Measurements from ENCODE around the gene PALLD.

DNA sequence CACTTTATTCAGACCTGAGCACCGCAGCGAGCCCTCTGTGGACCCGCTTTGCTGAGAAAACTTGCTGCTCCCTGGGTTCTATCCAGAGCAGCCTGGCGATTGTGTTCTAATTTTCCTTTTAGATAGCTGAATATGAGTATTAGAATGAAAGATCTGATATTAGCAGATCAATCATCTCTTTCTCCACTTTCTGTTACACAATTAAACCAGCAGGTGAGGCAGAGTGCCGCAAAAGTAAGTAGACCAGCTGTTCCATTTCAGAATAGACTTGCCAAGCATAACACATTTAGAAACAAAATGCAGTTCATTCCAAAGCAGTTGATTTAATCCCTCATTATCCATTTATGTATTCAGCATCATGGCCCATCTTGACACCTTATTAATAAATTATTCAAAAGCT lies 58.6 kb downstream of the PALLD start:
- TF ChIP-seq, protein P1, sequence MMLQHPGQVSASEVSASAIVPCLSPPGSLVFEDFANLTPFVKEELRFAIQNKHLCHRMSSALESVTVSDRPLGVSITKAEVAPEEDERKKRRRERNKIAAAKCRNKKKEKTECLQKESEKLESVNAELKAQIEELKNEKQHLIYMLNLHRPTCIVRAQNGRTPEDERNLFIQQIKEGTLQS (IDR thresholded peaks at IDR 0.05; ENCODE audit: insufficient read depth, low read depth, low read length) = no peak
- TF ChIP-seq POLR2A (IDR thresholded peaks at IDR 0.05; ENCODE audit: control extremely low read depth in 1 of 2, low read depth in 2 of 2, low read length in 2 of 2) = no peak
- TF ChIP-seq EP300 (IDR thresholded peaks at IDR 0.05; ENCODE audit: borderline replicate concordance in 1 of 2, low read depth in 2 of 2, low read length in 2 of 2) = no peak

Data from H1 (cell line).